ENCODE measurements around the gene RPS2.

- no peak for TF ChIP-seq CTCF (IDR thresholded peaks at IDR 0.05)
- TF ChIP-seq POLR2AphosphoS5 (IDR thresholded peaks at IDR 0.05; ENCODE audit: insufficient read depth in 1 of 2, low read depth in 1 of 2) = peak in 1 of 2 donors; percentile 41
- TF ChIP-seq POLR2A (IDR thresholded peaks at IDR 0.05) = no peak
Observed at GRCh38 chr16:1979271-1980029, 14.8 kb upstream of the RPS2 start.
